Psoas muscle (tissue), 8 donors: ENCODE data around the gene GCM1. TPM values are rescaled to one million over a fixed set of nuclear protein-coding genes. Genes with fewer than 3 reads are reported as not detected.

Source experiments
- ATAC-seq, 4 donors: fragments of 200-7000 bp; cut with Tn5 transposase; one replicate each; pipeline ENCODE4 v1.9.1; 2020; ENCODE audit warnings: moderate library complexity in 3 of 4, mild to moderate bottlenecking in 2 of 4
- DNase-seq, 2 donors: peaks; one replicate each; pipeline ENCODE4 v3.0.0-alpha.2; 2020
- H3K27ac ChIP-seq: fragments of 200-600 bp; one replicate; pipeline ENCODE4 v1.8.0; 2022
- H3K27me3 ChIP-seq, 3 donors: fragments of 200-600 bp in 1 of 3; one replicate each; pipeline versions ENCODE4 v1.6.1 to v1.8.0; 2013 to 2022; ENCODE audit warnings: low read length in 2 of 3, mild to moderate bottlenecking in 2 of 3, moderate library complexity in 1 of 3; ENCODE audit not compliant: insufficient read depth in 3 of 3
- H3K36me3 ChIP-seq, 2 donors: fragments of 200-600 bp in 1 of 2; one replicate each; pipeline versions ENCODE4 v1.6.1 to v1.8.0; 2013 to 2022; ENCODE audit warnings: low read depth in 1 of 2, mild to moderate bottlenecking in 1 of 2, moderate library complexity in 1 of 2; ENCODE audit not compliant: insufficient read depth in 1 of 2
- H3K4me1 ChIP-seq: fragments of 200-600 bp; one replicate; pipeline ENCODE4 v1.8.0; 2022
- H3K4me3 ChIP-seq: fragments of 200-600 bp; one replicate; pipeline ENCODE4 v1.8.0; 2022; ENCODE audit warnings: mild to moderate bottlenecking
- H3K9me3 ChIP-seq: fragments of 200-600 bp; one replicate; pipeline ENCODE4 v1.8.0; 2022
- WGBS, 3 donors: extraction: QIAGEN DNeasy Blood & Tissue Kit; methylation state at CpG; one replicate each; pipeline versions ENCODE4 v1.1.6 to v1.1.7; 2013; 5-methylcytosine and 5-hydroxymethylcytosine counted together
- intact Hi-C, 2 donors: fragments of 100-400 bp; cut with DNase I; formaldehyde crosslinking; loops; one replicate each; pipeline versions ENCODE4 v1.11.0 to v1.14.2; 2022
- polyA plus RNA-seq, 3 donors: library from polyadenylated mRNA; stranded (reverse); fragments of 200-250 nt; gene quantifications; one replicate each; pipeline ENCODE4 v1.2.3, GENCODE V29; 2013
- total RNA-seq, 4 donors: library from RNA; stranded (reverse); fragmentation: NEBNext Ultra II Directional in 2 of 4; extraction: Animal tissue kit (Norgen Biotek cat#: 25700) in 2 of 4; gene quantifications; one replicate each; pipeline versions ENCODE4 v1.2.1 to v1.2.4, GENCODE V29; 2021 to 2023
- TF ChIP-seq, protein P1 (sequence below): fragments of 200-600 bp; IDR thresholded peaks from one replicate; pipeline ENCODE4 v1.8.0; 2022; ENCODE audit warnings: antibody characterized with exemption
- donor health status: healthy with polysubstance abuse.
- donor health status: DM: no; HTN: no; CAD: no; lungs with moderate emphysema.
- donor health status: Bipolar disorder and iron deficiency.
- donor health status: healthy.
- donor health status: DM: yes; HTN: yes; CAD: no.
- donor health status: DM: no; HTN: no; CAD: no.
- donor health status: DM: no; HTN: no; CAD: no.
- donor health status: DM: yes; HTN: yes; CAD: no.

The GCM1 gene
- total and polyA plus RNA-seq, 7 donors: not detected

DNA sequence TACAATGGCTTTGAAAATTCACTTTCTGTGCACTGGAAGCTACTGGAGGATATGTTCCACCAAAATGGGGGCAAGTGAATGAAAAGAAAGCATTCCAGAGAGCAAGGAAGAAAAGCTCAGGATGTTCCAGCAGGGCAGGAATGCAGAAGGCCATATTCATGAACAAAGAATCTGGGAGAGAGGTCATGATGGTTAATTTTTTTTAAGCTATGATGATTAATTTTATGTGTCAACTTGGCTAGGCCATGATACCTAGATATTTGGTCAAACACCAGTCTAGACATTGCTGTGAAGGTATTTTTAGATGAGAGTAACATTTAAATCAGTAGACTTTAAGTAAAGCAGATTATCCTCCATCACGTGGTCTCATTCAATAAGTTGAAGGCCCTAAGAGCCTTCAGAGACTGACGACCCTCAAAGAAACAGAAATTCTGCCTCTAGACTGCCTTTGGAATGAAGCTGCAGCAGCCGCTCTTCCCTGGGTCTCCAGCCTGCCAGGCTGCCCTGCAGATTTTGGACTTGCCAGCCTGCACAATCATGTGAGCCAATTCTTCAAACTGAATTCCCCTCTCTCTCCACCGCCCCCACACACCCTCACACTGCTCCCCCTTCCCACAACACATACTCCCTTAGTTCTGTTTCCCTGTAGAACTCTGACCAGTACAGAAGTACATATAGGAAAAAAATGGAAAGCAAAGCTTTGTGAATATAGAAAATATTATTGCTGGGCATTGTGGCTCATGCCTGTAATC, 20.1 kb upstream of the GCM1 start:
- Histone ChIP-seq H3K9me3 (peaks cover 5% of the 10 kb centered on the region), H3K27me3 (no peaks in the 10 kb centered on the region), H3K4me1 (no peaks in the 10 kb centered on the region), H3K27ac (no peak overlapping the region), H3K36me3 (no peaks in the 10 kb centered on the region), H3K4me3 (no peak overlapping the region)
- TF ChIP-seq, protein P1, sequence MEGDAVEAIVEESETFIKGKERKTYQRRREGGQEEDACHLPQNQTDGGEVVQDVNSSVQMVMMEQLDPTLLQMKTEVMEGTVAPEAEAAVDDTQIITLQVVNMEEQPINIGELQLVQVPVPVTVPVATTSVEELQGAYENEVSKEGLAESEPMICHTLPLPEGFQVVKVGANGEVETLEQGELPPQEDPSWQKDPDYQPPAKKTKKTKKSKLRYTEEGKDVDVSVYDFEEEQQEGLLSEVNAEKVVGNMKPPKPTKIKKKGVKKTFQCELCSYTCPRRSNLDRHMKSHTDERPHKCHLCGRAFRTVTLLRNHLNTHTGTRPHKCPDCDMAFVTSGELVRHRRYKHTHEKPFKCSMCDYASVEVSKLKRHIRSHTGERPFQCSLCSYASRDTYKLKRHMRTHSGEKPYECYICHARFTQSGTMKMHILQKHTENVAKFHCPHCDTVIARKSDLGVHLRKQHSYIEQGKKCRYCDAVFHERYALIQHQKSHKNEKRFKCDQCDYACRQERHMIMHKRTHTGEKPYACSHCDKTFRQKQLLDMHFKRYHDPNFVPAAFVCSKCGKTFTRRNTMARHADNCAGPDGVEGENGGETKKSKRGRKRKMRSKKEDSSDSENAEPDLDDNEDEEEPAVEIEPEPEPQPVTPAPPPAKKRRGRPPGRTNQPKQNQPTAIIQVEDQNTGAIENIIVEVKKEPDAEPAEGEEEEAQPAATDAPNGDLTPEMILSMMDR: no peak
- DNase-seq: no peak
- 83 to 85% (median 84%) methylated on average over 4 of the region's 4 CpGs for WGBS, 3 donors
- no peak for ATAC-seq
- intact Hi-C loops: no loop called here

DNA sequence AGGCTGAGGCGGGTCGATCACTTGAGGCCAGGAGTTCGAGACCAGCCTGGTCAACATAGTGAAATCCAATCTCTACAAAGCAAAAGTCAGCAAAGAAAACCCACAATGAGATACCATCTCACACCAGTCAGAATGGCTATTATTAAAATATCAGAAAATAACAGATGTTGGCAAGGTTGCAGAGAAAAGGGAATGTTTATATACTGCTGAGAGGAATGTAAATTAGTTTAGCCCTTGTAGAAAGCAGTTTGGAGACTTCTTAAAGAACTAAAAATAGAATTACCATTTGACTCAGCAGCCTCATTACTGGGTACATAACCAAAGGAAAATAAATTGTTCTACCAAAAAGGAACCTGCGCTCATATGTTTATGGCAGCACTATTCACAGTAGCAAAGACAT, 16.7 kb upstream of the GCM1 start:
- intact Hi-C loops: no loop called here
- TF ChIP-seq, protein P1: no peak
- no peak overlapping the region for H3K27ac ChIP-seq
- ATAC-seq (no peak), DNase-seq (no peak)
- no peaks in the 10 kb centered on the region for H3K27me3 ChIP-seq
- no peaks in the 10 kb centered on the region for H3K4me1 ChIP-seq
- no peak overlapping the region for H3K4me3 ChIP-seq
- no peaks in the 10 kb centered on the region for H3K36me3 ChIP-seq
- 86 to 98% (median 97%) methylated on average over 4 of the region's 4 CpGs for WGBS, 3 donors
- H3K9me3 ChIP-seq: peaks cover 5% of the 10 kb centered on the region

DNA sequence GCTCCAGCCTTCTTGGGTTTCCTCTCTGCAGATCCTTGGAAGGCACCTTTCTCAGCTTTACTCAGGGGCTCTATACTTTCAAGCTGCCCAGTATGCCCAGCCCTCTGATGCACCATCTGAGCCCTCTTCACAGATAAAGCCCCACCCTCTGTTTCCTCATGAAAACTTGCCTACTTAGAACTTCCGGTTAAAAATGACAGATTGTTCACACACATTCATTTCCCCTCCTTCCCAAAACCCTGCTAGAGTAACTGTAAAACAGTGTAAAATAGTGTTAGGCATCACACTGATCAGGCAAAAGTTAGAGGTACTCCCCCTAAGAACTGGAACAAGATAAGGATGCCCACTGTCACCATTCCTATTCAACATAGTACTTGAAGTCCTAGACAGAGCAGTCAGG, 14.0 kb upstream of the GCM1 start:
- Histone ChIP-seq H3K4me1 (no peaks in the 10 kb centered on the region), H3K4me3 (no peak overlapping the region), H3K27ac (no peak overlapping the region), H3K27me3 (no peaks in the 10 kb centered on the region), H3K9me3 (peaks cover 5% of the 10 kb centered on the region), H3K36me3 (no peaks in the 10 kb centered on the region)
- intact Hi-C loops: no loop called here
- TF ChIP-seq, protein P1: no peak
- 42 to 57% (median 48%) methylated on average over 1 of the region's 1 CpG for WGBS, 3 donors
- no peak for ATAC-seq
- DNase-seq: no peak

DNA sequence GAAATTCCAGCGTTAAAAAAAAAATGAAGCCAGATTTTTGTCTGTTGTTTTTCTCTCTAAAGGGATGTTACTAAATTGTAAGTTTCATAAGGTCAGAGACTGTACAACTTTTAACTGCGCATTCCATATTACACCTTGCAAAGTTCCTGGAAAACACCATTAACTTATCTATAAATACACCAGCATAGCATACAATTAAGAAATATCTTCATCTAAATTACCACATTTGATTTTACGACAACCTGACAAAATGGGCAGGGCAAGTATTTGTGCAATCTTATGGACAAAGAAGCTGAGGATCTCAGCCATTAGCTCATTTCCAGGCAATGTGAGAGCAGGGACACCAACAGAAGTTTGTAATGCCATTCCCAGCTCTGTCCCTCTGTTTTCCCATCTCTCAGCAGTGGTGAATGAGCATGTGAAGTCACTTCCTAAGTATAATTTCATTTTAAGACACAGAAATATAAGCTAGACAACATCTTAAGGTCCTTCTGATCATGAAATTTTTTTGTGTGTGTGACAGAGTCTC, 12.9 kb upstream of the GCM1 start:
- no peaks in the 10 kb centered on the region for H3K27me3 ChIP-seq
- H3K4me3 ChIP-seq: no peak overlapping the region
- WGBS, 3 donors: 78 to 84% (median 81%) methylated on average over 3 of the region's 3 CpGs
- H3K36me3 ChIP-seq: no peaks in the 10 kb centered on the region
- DNase-seq (no peak), ATAC-seq (no peak)
- H3K27ac ChIP-seq: no peak overlapping the region
- TF ChIP-seq, protein P1: no peak
- intact Hi-C loops: no loop called here
- no peaks in the 10 kb centered on the region for H3K4me1 ChIP-seq
- H3K9me3 ChIP-seq: peaks cover 5% of the 10 kb centered on the region
